Naive thymus-derived CD4-positive, alpha-beta T cell (primary cell): ENCODE measurements around the gene HMGB1. TPM values are rescaled to one million over a fixed set of nuclear protein-coding genes. Genes with fewer than 3 reads are reported as not detected.

Experiments used
- ATAC-seq: fragments of 150-1000 bp; cut with Tn5 transposase; 2 replicates; pipeline ENCODE4 v1.10.0; 2021; ENCODE audit warnings: mild to moderate bottlenecking, moderate library complexity
- CTCF ChIA-PET: fragments of 350-600 bp; sonication (Branson Sonifier 250); formaldehyde crosslinking; loops from one replicate; lab custom pipeline; 2021; ENCODE audit warnings: antibody characterized with exemption; lab: Charles Lee
- POLR2A ChIA-PET: fragments of 350-600 bp; sonication (Branson Sonifier 250); formaldehyde crosslinking; loops from one replicate; lab custom pipeline; 2021; ENCODE audit warnings: antibody characterized with exemption, inconsistent platforms; lab: Charles Lee
- DNase-seq, 9 donors: peaks; one replicate each; pipeline versions ENCODE4 v3.0.0 to v3.0.0-alpha.2; 2020 to 2022; ENCODE audit warnings: mixed read lengths in 1 of 9
- H3K27ac ChIP-seq: one replicate; pipeline ENCODE4 v1.7.0; 2013; ENCODE audit warnings: mild to moderate bottlenecking, low read depth, low read length, moderate library complexity
- H3K27me3 ChIP-seq, 2 donors: one replicate each; pipeline ENCODE4 v1.7.0; 2013; ENCODE audit warnings: low read length in 2 of 2, mild to moderate bottlenecking in 2 of 2, moderate library complexity in 2 of 2; ENCODE audit not compliant: control insufficient read depth in 2 of 2, insufficient read depth in 2 of 2
- H3K36me3 ChIP-seq, 3 experiments: 1 replicate in 2 of 3; 2 replicates in 1 of 3; pipeline ENCODE4 v1.7.0; 2013; ENCODE audit warnings: low read length in 3 of 3, mild to moderate bottlenecking in 3 of 3, moderate library complexity in 1 of 3; ENCODE audit not compliant: insufficient read depth in 3 of 3, control insufficient read depth in 2 of 3
- H3K4me1 ChIP-seq, 2 donors: one replicate each; pipeline ENCODE4 v1.7.0; 2013; ENCODE audit warnings: low read length in 2 of 2, mild to moderate bottlenecking in 2 of 2, moderate library complexity in 1 of 2; ENCODE audit not compliant: control insufficient read depth in 2 of 2, insufficient read depth in 2 of 2
- H3K4me3 ChIP-seq: 2 replicates; pipeline ENCODE4 v1.7.0; 2013; ENCODE audit warnings: mild to moderate bottlenecking, low read length
- H3K9me3 ChIP-seq, 3 experiments: 1 replicate in 2 of 3; 2 replicates in 1 of 3; pipeline ENCODE4 v1.7.0; 2013; ENCODE audit warnings: low read length in 3 of 3; ENCODE audit not compliant: control insufficient read depth in 2 of 3
- H3K27ac Mint-ChIP-seq, 9 donors: one replicate each; pipeline ENCODE4 v1.8.0; 2020 to 2022; ENCODE audit warnings: mixed read lengths in 9 of 9, mild to moderate bottlenecking in 8 of 9, moderate library complexity in 5 of 9, inconsistent platforms in 2 of 9
- H3K27me3 Mint-ChIP-seq, 5 donors: one replicate each; pipeline ENCODE4 v1.8.0; 2021 to 2022; ENCODE audit warnings: mixed read lengths in 5 of 5, mild to moderate bottlenecking in 1 of 5
- H3K36me3 Mint-ChIP-seq, 5 donors: one replicate each; pipeline ENCODE4 v1.8.0; 2020 to 2022; ENCODE audit warnings: mixed read lengths in 5 of 5, mild to moderate bottlenecking in 3 of 5, inconsistent platforms in 1 of 5
- H3K4me1 Mint-ChIP-seq, 7 donors: one replicate each; pipeline ENCODE4 v1.8.0; 2020 to 2022; ENCODE audit warnings: mixed read lengths in 7 of 7, mild to moderate bottlenecking in 3 of 7, inconsistent platforms in 1 of 7
- H3K4me3 Mint-ChIP-seq, 10 donors: one replicate each; pipeline ENCODE4 v1.8.0; 2020 to 2022; ENCODE audit warnings: mild to moderate bottlenecking in 10 of 10, mixed read lengths in 10 of 10, moderate library complexity in 6 of 10, inconsistent platforms in 2 of 10
- H3K9me3 Mint-ChIP-seq, 11 donors: one replicate each; pipeline ENCODE4 v1.8.0; 2020 to 2022; ENCODE audit warnings: mixed read lengths in 11 of 11, mild to moderate bottlenecking in 4 of 11, inconsistent platforms in 1 of 11, moderate library complexity in 1 of 11
- intact Hi-C, 2 donors: fragments of 100-400 bp; cut with micrococcal nuclease; formaldehyde crosslinking; loops; one replicate each; pipeline ENCODE4 v1.15.1; 2023
- polyA plus RNA-seq, 2 donors: library from polyadenylated mRNA; unstranded; fragments of 300-500 nt; fragmentation: Illumina TruSeq; gene quantifications; one replicate each; pipeline ENCODE4 v1.2.3, GENCODE V29; 2021
- total RNA-seq, 6 experiments: library from RNA in 5 of 6; stranded (reverse) in 5 of 6; gene quantifications; 1 replicate in 5 of 6; 2 replicates in 1 of 6; pipeline ENCODE4 v1.2.3 and lab custom pipeline; 2021 to 2026

HMGB1 gene
- total and polyA plus RNA-seq, 7 experiments from 2014 or later, result 294 to 577 (median 331) TPM

GRCh38 chr13:30440910-30441703 is 24.6 kb downstream of the HMGB1 start:
- no peak for DNase-seq
- H3K4me3 ChIP-seq, result no peak overlapping the region
- Mint-ChIP-seq H3K27ac (no peak overlapping the region), H3K4me1 (peaks cover 4 to 15% (median 10%) of the 10 kb centered on the region in 7 donors), H3K36me3 (peaks cover 0 to 2% (median 0%) of the 10 kb centered on the region in 5 donors), H3K4me3 (no peak overlapping the region), H3K9me3 (peaks cover 0 to 2% (median 0%) of the 10 kb centered on the region in 11 donors), H3K27me3 (peaks cover 0 to 16% (median 0%) of the 10 kb centered on the region in 5 donors)
- H3K27me3 ChIP-seq, result peaks cover 0 to 2% of the 10 kb centered on the region in 2 donors
- no peaks in the 10 kb centered on the region for H3K9me3 ChIP-seq
- ChIA-PET CTCF (no interaction called here), POLR2A (interaction anchor here (1.4 kb wide), 1 partner anchor 69 kb away, joined by 3 read pairs; no protein-coding TSS in a partner anchor)
- no peaks in the 10 kb centered on the region for H3K36me3 ChIP-seq
- ATAC-seq, result no peak
- H3K27ac ChIP-seq, result no peak overlapping the region
- intact Hi-C loops, result no loop called here
- H3K4me1 ChIP-seq, result peaks cover 0 to 9% of the 10 kb centered on the region in 2 donors

GRCh38 chr13:30438286-30438685 is 27.4 kb downstream of the HMGB1 start:
- peaks cover 0 to 18% (median 0%) of the 10 kb centered on the region in 5 donors for H3K27me3 Mint-ChIP-seq
- ChIA-PET CTCF (interaction anchor here (0.7 to 1.4 kb wide), 2 partner anchors 306 to 633 kb away, joined by 4 read pairs; no protein-coding TSS in a partner anchor), POLR2A (interaction anchor here (0.7 kb wide), 1 partner anchor 16 kb away, joined by 5 read pairs; no protein-coding TSS in a partner anchor)
- no peak overlapping the region for H3K27ac ChIP-seq
- DNase-seq (no peak), ATAC-seq (no peak)
- H3K36me3 ChIP-seq, result no peaks in the 10 kb centered on the region
- no peak overlapping the region for H3K4me3 Mint-ChIP-seq
- no peaks in the 10 kb centered on the region for H3K27me3 ChIP-seq
- peaks cover 0 to 2% (median 0%) of the 10 kb centered on the region in 11 donors for H3K9me3 Mint-ChIP-seq
- no peaks in the 10 kb centered on the region for H3K4me1 ChIP-seq
- no peak overlapping the region for H3K4me3 ChIP-seq
- no peak overlapping the region for H3K27ac Mint-ChIP-seq
- intact Hi-C loops, result no loop called here
- H3K4me1 Mint-ChIP-seq, result peaks cover 2 to 9% (median 6%) of the 10 kb centered on the region in 7 donors
- peaks cover 0 to 2% (median 0%) of the 10 kb centered on the region in 5 donors for H3K36me3 Mint-ChIP-seq
- no peaks in the 10 kb centered on the region for H3K9me3 ChIP-seq

GRCh38 chr13:30437177-30437576 is 28.6 kb downstream of the HMGB1 start:
- Histone ChIP-seq H3K27me3 (no peaks in the 10 kb centered on the region), H3K4me3 (no peak overlapping the region), H3K9me3 (no peaks in the 10 kb centered on the region), H3K36me3 (no peaks in the 10 kb centered on the region), H3K4me1 (no peaks in the 10 kb centered on the region), H3K27ac (no peak overlapping the region)
- no peak overlapping the region for H3K27ac Mint-ChIP-seq
- H3K4me3 Mint-ChIP-seq, result no peak overlapping the region
- peaks cover 0 to 2% (median 0%) of the 10 kb centered on the region in 5 donors for H3K36me3 Mint-ChIP-seq
- H3K4me1 Mint-ChIP-seq, result peaks cover 2 to 9% (median 6%) of the 10 kb centered on the region in 7 donors
- ChIA-PET CTCF (interaction anchor here (1.3 to 1.4 kb wide), 2 partner anchors 63 to 305 kb away, joined by 4 to 5 read pairs; no protein-coding TSS in a partner anchor), POLR2A (interaction anchor here (0.6 kb wide), 2 partner anchors 17 to 63 kb away, joined by 3 read pairs; no protein-coding TSS in a partner anchor)
- peaks cover 0 to 2% (median 0%) of the 10 kb centered on the region in 11 donors for H3K9me3 Mint-ChIP-seq
- DNase-seq, result no peak
- no peak for ATAC-seq
- intact Hi-C loops, result no loop called here
- H3K27me3 Mint-ChIP-seq, result peaks cover 0 to 18% (median 0%) of the 10 kb centered on the region in 5 donors

GRCh38 chr13:30435911-30436451 is 29.8 kb downstream of the HMGB1 start:
- intact Hi-C loops, result no loop called here
- DNase-seq (no peak), ATAC-seq (no peak)
- Mint-ChIP-seq H3K4me1 (peaks cover under 1 to 15% (median 2%) of the 10 kb centered on the region in 7 donors), H3K36me3 (peaks cover 0 to 2% (median 0%) of the 10 kb centered on the region in 5 donors), H3K9me3 (peaks cover 0 to 2% (median 0%) of the 10 kb centered on the region in 11 donors), H3K27ac (no peak overlapping the region), H3K4me3 (no peak overlapping the region), H3K27me3 (peaks cover 0 to 18% (median 0%) of the 10 kb centered on the region in 5 donors)
- CTCF ChIA-PET, result no interaction called here
- Histone ChIP-seq H3K9me3 (no peaks in the 10 kb centered on the region), H3K4me1 (no peaks in the 10 kb centered on the region), H3K27me3 (no peaks in the 10 kb centered on the region), H3K36me3 (no peaks in the 10 kb centered on the region), H3K4me3 (no peak overlapping the region), H3K27ac (no peak overlapping the region)
- POLR2A ChIA-PET, result interaction anchor here (0.6 kb wide), 1 partner anchor 59 kb away, joined by 3 read pairs; no protein-coding TSS in a partner anchor

- H3K9me3 ChIP-seq, result no peaks in the 10 kb centered on the region
- intact Hi-C loops, result loop anchor here in 1 of 2 donors (2.0 kb wide), 1 partner anchor 29 kb away; no protein-coding TSS in a partner anchor
- peaks cover 0 to 6% (median 0%) of the 10 kb centered on the region in 5 donors for H3K27me3 Mint-ChIP-seq
- DNase-seq (no peak), ATAC-seq (no peak)
- ChIA-PET POLR2A (interaction anchor here (0.8 to 1.0 kb wide), 2 partner anchors 13 to 55 kb away, joined by 3 read pairs; no protein-coding TSS in a partner anchor), CTCF (interaction anchor here (0.6 to 0.9 kb wide), 4 partner anchors 11 to 222 kb away, joined by 3 to 11 read pairs (median 3); no protein-coding TSS in a partner anchor)
- H3K27ac ChIP-seq, result no peak overlapping the region
- peak overlapping the region in 1 of 9 donors; percentile 16 for H3K27ac Mint-ChIP-seq
- H3K36me3 Mint-ChIP-seq, result no peaks in the 10 kb centered on the region
- peaks cover 2 to 32% (median 8%) of the 10 kb centered on the region in 7 donors for H3K4me1 Mint-ChIP-seq
- no peaks in the 10 kb centered on the region for H3K4me1 ChIP-seq
- H3K4me3 Mint-ChIP-seq, result peak overlapping the region in 1 of 10 donors; percentile 33
- no peak overlapping the region for H3K4me3 ChIP-seq
- H3K27me3 ChIP-seq, result no peaks in the 10 kb centered on the region
- no peaks in the 10 kb centered on the region for H3K36me3 ChIP-seq
- H3K9me3 Mint-ChIP-seq, result no peaks in the 10 kb centered on the region
Measured at GRCh38 chr13:30431269-30431940, 34.3 kb downstream of the HMGB1 start.
